Gastrocnemius medialis (tissue), 4 donors: ENCODE measurements around the gene FOXA2. TPM values are rescaled to one million over a fixed set of nuclear protein-coding genes. Genes with fewer than 3 reads are reported as not detected.
A peak's percentile ranks its signal among the peaks of the same experiment; 100 is the strongest.

ENCODE experiments used
- ATAC-seq, 2 donors: fragments of 150-250 bp; one replicate each; pipeline ENCODE4 v1.9.1; 2016
- DNase-seq, 2 donors: peaks; one replicate each; pipeline ENCODE4 v3.0.0-alpha.2; 2019
- H3K27ac ChIP-seq, 4 donors: fragments of 200-600 bp; sonication (generic); 1 replicate in 1 of 4; 2 replicates in 3 of 4; pipeline ENCODE4 v1.5.1; 2016 to 2018; ENCODE audit warnings: mild to moderate bottlenecking in 2 of 4, moderate library complexity in 1 of 4
- H3K27me3 ChIP-seq, 3 donors: fragments of 200-600 bp; sonication (generic) in 2 of 3; 1 replicate in 1 of 3; 2 replicates in 2 of 3; pipeline versions ENCODE4 v1.5.1 to v1.6.0; 2016 to 2019; ENCODE audit warnings: mild to moderate bottlenecking in 1 of 3, moderate library complexity in 1 of 3
- H3K36me3 ChIP-seq, 2 donors: fragments of 200-600 bp; sonication (generic) in 1 of 2; one replicate each; pipeline ENCODE4 v1.5.1; 2017 to 2018
- H3K4me1 ChIP-seq, 2 donors: fragments of 200-600 bp; sonication (generic) in 1 of 2; one replicate each; pipeline ENCODE4 v1.5.1; 2016 to 2017; ENCODE audit warnings: mild to moderate bottlenecking in 2 of 2
- H3K4me3 ChIP-seq, 4 donors: fragments of 200-600 bp; sonication (generic) in 3 of 4; 1 replicate in 1 of 4; 2 replicates in 3 of 4; pipeline ENCODE4 v1.5.1; 2016 to 2019; ENCODE audit warnings: mild to moderate bottlenecking in 2 of 4
- H3K9me3 ChIP-seq, 3 donors: fragments of 200-600 bp; sonication (generic) in 2 of 3; 1 replicate in 1 of 3; 2 replicates in 2 of 3; pipeline ENCODE4 v1.5.1; 2016 to 2019
- POLR2A ChIP-seq, 2 donors: fragments of 450-650 bp; IDR thresholded peaks; one replicate each; pipeline ENCODE4 v1.6.1; 2017; ENCODE audit warnings: antibody characterized with exemption in 2 of 2, mild to moderate bottlenecking in 2 of 2, moderate library complexity in 2 of 2
- in situ Hi-C, 4 donors: fragments of 200-750 bp; cut with MboI; loops; one replicate each; pipeline versions ENCODE4 v1.15.0 to v1.8.0; 2017; ENCODE audit warnings: low sequenced_read_pairs in 4 of 4
- intact Hi-C: fragments of 100-400 bp; cut with DNase I; formaldehyde crosslinking; loops from one replicate; pipeline ENCODE4 v1.15.1; 2023; ENCODE audit warnings: low total_unique reads
- total RNA-seq, 4 donors: library from RNA; depleted of rRNA; stranded (reverse); fragments of >200 nt; gene quantifications; one replicate each; pipeline versions ENCODE4 v1.1.0 to v1.2.3, GENCODE V29; 2016
- TF ChIP-seq, protein P1 (sequence below), 5 experiments: fragments of 450-650 bp in 3 of 5; fragments of 200-600 bp in 2 of 5; sonication (generic) in 2 of 5; IDR thresholded peaks in 4 of 5; conservative IDR thresholded peaks in 1 of 5; 1 replicate in 4 of 5; 2 replicates in 1 of 5; pipeline ENCODE4 v1.5.1; 2016 to 2019; ENCODE audit warnings: antibody characterized with exemption in 5 of 5, mild to moderate bottlenecking in 3 of 5, moderate library complexity in 3 of 5

The FOXA2 gene
- total RNA-seq, 4 donors from 2014 or later: 0.42 to 0.72 TPM; not detected in 2

DNA sequence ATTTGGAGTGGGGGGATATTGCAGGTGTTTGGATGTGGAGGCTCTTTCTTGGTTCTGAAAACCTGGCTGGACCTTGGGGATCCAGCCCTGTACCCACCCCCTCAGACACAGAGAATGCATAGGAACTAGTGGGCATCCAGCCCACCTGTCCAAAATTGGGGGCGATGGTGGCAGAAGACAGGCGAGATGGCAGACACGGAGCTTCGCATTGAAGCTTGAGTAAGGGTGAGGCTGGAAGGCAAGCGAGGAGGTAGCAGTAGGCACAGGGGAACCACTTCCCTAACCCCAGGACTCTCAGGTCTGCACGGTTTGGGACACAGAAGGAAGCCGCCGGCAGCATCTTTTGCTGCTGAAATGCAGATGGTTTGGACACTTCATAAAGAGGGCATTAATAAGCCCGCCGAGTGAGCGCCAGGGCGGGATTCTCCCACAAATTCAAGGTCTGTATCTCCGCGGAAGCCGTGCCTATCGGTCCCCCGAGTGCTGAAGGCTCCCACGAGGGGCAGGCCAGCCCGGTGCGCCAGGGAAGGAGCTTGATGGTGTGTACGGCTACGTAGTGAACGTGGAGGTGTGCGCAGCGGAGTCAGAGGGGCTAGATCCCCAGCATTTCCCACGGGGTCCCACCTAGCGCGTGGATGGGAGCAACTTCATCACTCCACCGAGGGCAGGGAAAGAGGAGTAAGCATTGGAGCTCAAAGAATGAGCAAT lies 1.6 kb upstream of the FOXA2 start:
- no peaks in the 10 kb centered on the region for H3K9me3 ChIP-seq
- H3K4me1 ChIP-seq: peaks cover 0 to 11% of the 10 kb centered on the region in 2 donors
- no peak overlapping the region for H3K4me3 ChIP-seq
- intact Hi-C loops (loop anchor here (1.0 kb wide), 1 partner anchor 247 kb away; no protein-coding TSS in a partner anchor), in situ Hi-C loops (loop anchor here (10.0 to 25.0 kb wide), 2 partner anchors 249 to 251 kb away; no protein-coding TSS in a partner anchor)
- H3K36me3 ChIP-seq: no peaks in the 10 kb centered on the region
- H3K27ac ChIP-seq: no peak overlapping the region
- H3K27me3 ChIP-seq: peaks cover 79 to 92% (median 89%) of the 10 kb centered on the region in 3 donors
- TF ChIP-seq, protein P1, sequence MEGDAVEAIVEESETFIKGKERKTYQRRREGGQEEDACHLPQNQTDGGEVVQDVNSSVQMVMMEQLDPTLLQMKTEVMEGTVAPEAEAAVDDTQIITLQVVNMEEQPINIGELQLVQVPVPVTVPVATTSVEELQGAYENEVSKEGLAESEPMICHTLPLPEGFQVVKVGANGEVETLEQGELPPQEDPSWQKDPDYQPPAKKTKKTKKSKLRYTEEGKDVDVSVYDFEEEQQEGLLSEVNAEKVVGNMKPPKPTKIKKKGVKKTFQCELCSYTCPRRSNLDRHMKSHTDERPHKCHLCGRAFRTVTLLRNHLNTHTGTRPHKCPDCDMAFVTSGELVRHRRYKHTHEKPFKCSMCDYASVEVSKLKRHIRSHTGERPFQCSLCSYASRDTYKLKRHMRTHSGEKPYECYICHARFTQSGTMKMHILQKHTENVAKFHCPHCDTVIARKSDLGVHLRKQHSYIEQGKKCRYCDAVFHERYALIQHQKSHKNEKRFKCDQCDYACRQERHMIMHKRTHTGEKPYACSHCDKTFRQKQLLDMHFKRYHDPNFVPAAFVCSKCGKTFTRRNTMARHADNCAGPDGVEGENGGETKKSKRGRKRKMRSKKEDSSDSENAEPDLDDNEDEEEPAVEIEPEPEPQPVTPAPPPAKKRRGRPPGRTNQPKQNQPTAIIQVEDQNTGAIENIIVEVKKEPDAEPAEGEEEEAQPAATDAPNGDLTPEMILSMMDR (IDR thresholded peaks at IDR 0.05 in 4 of 5, conservative IDR thresholded peaks at IDR 0.05 in 1 of 5): no peak
- no peak for TF ChIP-seq POLR2A (IDR thresholded peaks at IDR 0.05)
- no peak for DNase-seq
- no peak for ATAC-seq

DNA sequence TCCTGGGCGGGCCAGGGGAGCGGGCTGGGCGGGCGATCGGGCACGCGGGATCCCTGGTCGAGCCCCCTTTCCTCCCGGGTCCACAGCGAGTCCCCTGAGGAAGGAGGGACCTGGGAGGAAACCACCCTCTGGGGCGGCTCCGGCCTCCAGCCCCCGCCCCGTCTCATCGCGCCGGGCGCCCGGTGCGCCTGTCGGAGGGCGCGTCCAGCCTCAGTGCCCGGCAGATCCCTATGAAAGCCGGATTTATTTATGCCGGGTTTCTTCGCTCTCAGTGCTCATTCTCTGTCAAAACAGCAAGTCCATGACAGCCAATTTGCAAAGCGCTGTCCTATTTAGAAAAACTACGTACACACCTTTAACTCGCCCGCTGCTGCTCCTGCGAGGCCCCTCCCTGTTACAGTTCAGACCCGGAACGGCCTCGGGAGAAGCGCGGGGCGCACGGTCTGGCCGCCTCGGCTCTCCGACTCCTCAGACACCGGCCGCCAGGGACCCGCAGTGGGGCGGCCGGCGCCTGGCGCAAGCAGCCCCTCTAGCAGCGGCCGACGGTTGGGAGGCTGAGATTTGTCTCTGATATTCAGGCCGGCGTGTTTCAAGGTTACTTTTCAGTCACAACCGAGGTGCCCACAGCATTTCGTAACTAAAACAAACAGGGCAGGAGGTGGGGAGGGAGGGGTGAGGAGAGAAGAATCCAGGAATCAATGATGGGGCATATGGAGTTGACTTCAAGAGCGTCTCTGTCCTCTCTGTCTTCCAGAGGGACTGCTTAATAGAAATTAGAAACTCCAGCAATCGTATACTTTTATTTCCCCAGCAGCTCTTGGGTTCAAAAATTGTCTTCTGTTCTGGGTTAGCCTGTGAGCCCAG lies 782 bp upstream of the FOXA2 start:
- TF ChIP-seq POLR2A (IDR thresholded peaks at IDR 0.05): no peak
- TF ChIP-seq, protein P1 (IDR thresholded peaks at IDR 0.05 in 4 of 5, conservative IDR thresholded peaks at IDR 0.05 in 1 of 5): no peak
- no peak for ATAC-seq
- Histone ChIP-seq H3K4me3 (peak overlapping the region in 1 of 4 donors; percentile 17), H3K27me3 (peaks cover 84 to 92% (median 89%) of the 10 kb centered on the region in 3 donors), H3K4me1 (peaks cover 0 to 11% of the 10 kb centered on the region in 2 donors), H3K27ac (no peak overlapping the region), H3K9me3 (no peaks in the 10 kb centered on the region), H3K36me3 (no peaks in the 10 kb centered on the region)
- intact Hi-C loops: no loop called here
- in situ Hi-C loops: loop anchor here (10.0 to 25.0 kb wide), 2 partner anchors 248 to 250 kb away; no protein-coding TSS in a partner anchor
- DNase-seq: no peak

DNA sequence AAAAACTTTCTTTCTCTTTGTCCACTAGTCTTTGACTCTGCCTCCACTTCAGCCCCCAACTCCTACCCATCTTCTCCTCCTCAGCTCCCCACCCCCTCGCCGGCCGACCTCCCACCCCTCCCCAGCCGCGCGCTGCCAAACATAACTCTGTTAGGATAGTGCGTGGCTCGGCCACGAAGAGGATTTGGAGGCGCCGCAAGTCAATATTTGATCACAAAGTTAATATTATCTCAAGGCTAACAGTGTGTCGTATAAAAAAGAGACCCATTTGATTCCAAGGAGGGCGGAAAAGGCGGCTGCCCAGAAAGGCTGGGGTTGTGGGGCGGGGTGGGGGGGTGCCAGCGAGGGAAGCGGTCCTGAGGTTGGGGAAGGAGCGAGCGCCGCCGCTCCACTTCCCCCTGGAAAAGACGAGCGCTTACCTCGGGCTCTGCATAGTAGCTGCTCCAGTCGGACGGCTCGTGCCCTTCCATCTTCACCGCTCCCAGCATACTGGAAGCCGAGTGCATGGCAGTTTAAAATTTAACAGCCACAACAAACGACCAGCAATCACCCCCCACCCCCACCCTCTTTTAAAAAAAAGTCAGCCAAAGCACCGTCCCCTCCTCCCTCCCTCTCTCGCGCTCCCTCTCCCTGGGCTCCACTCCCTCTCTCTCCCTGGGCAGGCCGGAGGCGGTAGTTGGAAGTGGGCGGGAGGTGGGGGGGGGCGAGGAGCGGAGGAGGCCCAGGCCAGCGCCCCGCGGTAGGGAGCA lies 425 bp downstream of the FOXA2 start:
- no peak for DNase-seq
- no peak for ATAC-seq
- no peaks in the 10 kb centered on the region for H3K36me3 ChIP-seq
- peaks cover 3 to 15% of the 10 kb centered on the region in 2 donors for H3K4me1 ChIP-seq
- H3K27ac ChIP-seq: no peak overlapping the region
- no peaks in the 10 kb centered on the region for H3K9me3 ChIP-seq
- peaks cover 87 to 91% (median 91%) of the 10 kb centered on the region in 3 donors for H3K27me3 ChIP-seq
- TF ChIP-seq, protein P1 (IDR thresholded peaks at IDR 0.05 in 4 of 5, conservative IDR thresholded peaks at IDR 0.05 in 1 of 5): no peak
- TF ChIP-seq POLR2A (IDR thresholded peaks at IDR 0.05): no peak
- in situ Hi-C loops (loop anchor here (10.0 to 25.0 kb wide), 2 partner anchors 247 to 249 kb away; no protein-coding TSS in a partner anchor), intact Hi-C loops (no loop called here)
- H3K4me3 ChIP-seq: peak overlapping the region; percentile 20 to 42 (median 31)

DNA sequence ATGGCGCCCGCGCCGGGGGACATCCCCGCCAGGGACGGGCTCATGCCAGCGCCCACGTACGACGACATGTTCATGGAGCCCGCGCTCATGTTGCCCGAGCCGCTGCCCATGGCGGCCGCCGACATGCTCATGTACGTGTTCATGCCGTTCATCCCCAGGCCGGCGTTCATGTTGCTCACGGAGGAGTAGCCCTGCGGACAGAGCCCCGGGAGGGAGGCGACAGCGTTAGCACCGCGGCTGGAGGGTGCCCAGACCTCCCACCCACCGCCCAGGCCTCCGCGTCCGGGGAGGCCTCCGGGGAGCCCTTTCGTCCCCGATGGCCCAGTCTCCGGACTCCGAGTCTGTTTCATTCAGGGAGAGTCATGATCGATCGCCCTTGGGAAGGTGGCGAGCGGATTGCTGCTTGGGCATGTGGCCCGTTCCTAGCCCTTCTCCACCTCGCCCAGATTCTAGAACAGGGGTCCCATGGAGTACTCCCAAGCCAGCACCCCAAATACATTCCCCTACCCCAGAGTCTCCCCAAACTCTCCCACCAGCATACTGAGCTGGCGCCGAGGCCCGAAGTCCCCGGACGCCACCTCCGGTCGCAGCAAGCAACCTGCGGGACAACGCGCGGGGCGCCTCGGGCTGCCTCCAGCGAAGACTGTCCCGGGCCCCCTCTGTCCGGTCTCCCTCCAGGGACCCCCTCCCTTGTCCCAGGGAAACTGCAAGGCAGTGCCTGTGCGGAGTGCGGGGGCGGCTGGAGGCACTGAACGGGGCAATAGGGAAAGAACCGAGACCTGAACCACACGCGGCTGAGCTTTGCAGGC lies 1.2 kb downstream of the FOXA2 start:
- in situ Hi-C loops: loop anchor here (10.0 to 25.0 kb wide), 2 partner anchors 246 to 248 kb away; no protein-coding TSS in a partner anchor
- no peak for TF ChIP-seq POLR2A (IDR thresholded peaks at IDR 0.05)
- TF ChIP-seq, protein P1 (IDR thresholded peaks at IDR 0.05 in 4 of 5, conservative IDR thresholded peaks at IDR 0.05 in 1 of 5): no peak
- ATAC-seq (no peak), DNase-seq (no peak)
- peak overlapping the region; percentile 20 to 42 (median 31) for H3K4me3 ChIP-seq
- no peaks in the 10 kb centered on the region for H3K36me3 ChIP-seq
- H3K27ac ChIP-seq: no peak overlapping the region
- peaks cover 92 to 94% (median 92%) of the 10 kb centered on the region in 3 donors for H3K27me3 ChIP-seq
- H3K9me3 ChIP-seq: no peaks in the 10 kb centered on the region
- H3K4me1 ChIP-seq: peaks cover 5 to 17% of the 10 kb centered on the region in 2 donors
- intact Hi-C loops: no loop called here
